ENCODE data around the gene PLAAT2. TPM values are rescaled to one million over a fixed set of nuclear protein-coding genes. Genes with fewer than 3 reads are reported as not detected.

Gene PLAAT2
- total RNA-seq, 1 experiment from 2014 or later = 0.66 TPM

DNA sequence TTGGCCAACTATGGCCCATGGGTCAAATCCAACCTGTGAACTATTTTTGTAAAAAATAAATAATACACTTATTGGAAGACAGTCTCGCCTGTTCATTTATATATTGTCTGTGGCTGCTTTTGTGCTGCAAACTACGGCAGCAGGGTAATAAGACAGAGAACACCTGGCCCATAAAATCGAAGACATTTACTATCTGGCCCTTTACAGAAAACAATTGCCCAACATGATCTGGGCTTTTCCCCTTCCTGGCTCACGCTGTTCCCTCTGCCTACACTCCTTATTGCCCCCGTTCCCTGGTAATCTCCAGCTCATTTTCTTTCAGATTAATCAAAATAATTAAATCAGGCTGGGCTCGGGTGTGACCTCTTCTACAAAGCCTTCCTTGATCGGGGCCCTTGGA is 5.6 kb downstream of the PLAAT2 start:
- DNase-seq (ENCODE audit: low spot score) (no peak), ATAC-seq (no peak)
- Mint-ChIP-seq H3K27ac (0 out of 2 replicates have a peak overlapping the region, but pooled peaks have one; percentile 21), H3K4me3 (no peak overlapping the region), H3K9me3 (no peaks in the 10 kb centered on the region), H3K27me3 (ENCODE audit: low read depth) (peaks cover 6% of the 10 kb centered on the region), H3K36me3 (no peaks in the 10 kb centered on the region), H3K4me1 (peaks cover 40% of the 10 kb centered on the region)
- TF ChIP-seq ESRRA (CRISPR knock-in tag; IDR thresholded peaks at IDR 0.05; ENCODE audit: borderline replicate concordance) (no peak), ZNF219 (CRISPR knock-in tag; IDR thresholded peaks at IDR 0.05; ENCODE audit: borderline replicate concordance) (no peak), GABPB1 (CRISPR knock-in tag; IDR thresholded peaks at IDR 0.05) (no peak), JAZF1 (CRISPR knock-in tag; IDR thresholded peaks at IDR 0.05) (no peak), PRRX2 (CRISPR knock-in tag; IDR thresholded peaks at IDR 0.05) (no peak), ZNF121 (CRISPR knock-in tag; IDR thresholded peaks at IDR 0.05) (no peak), ETV6 (CRISPR knock-in tag; IDR thresholded peaks at IDR 0.05) (no peak), NFATC4 (CRISPR knock-in tag; IDR thresholded peaks at IDR 0.05) (no peak), JUN (CRISPR knock-in tag; IDR thresholded peaks at IDR 0.05) (no peak), GTF2I (CRISPR knock-in tag; conservative IDR thresholded peaks at IDR 0.05) (no peak), ZBTB43 (CRISPR knock-in tag; IDR thresholded peaks at IDR 0.05) (no peak), KAT7 (CRISPR knock-in tag; IDR thresholded peaks at IDR 0.05; ENCODE audit: borderline replicate concordance) (no peak), E2F5 (CRISPR knock-in tag; IDR thresholded peaks at IDR 0.05) (no peak), ZNF317 (CRISPR knock-in tag; IDR thresholded peaks at IDR 0.05; ENCODE audit: borderline replicate concordance, low read depth) (no peak), ZNF423 (CRISPR knock-in tag; IDR thresholded peaks at IDR 0.05) (no peak), RORB (CRISPR knock-in tag; IDR thresholded peaks at IDR 0.05) (no peak), ZNF512 (CRISPR knock-in tag; IDR thresholded peaks at IDR 0.05; ENCODE audit: borderline replicate concordance) (no peak)
- TF ChIP-seq, protein P1, sequence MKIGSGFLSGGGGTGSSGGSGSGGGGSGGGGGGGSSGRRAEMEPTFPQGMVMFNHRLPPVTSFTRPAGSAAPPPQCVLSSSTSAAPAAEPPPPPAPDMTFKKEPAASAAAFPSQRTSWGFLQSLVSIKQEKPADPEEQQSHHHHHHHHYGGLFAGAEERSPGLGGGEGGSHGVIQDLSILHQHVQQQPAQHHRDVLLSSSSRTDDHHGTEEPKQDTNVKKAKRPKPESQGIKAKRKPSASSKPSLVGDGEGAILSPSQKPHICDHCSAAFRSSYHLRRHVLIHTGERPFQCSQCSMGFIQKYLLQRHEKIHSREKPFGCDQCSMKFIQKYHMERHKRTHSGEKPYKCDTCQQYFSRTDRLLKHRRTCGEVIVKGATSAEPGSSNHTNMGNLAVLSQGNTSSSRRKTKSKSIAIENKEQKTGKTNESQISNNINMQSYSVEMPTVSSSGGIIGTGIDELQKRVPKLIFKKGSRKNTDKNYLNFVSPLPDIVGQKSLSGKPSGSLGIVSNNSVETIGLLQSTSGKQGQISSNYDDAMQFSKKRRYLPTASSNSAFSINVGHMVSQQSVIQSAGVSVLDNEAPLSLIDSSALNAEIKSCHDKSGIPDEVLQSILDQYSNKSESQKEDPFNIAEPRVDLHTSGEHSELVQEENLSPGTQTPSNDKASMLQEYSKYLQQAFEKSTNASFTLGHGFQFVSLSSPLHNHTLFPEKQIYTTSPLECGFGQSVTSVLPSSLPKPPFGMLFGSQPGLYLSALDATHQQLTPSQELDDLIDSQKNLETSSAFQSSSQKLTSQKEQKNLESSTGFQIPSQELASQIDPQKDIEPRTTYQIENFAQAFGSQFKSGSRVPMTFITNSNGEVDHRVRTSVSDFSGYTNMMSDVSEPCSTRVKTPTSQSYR (CRISPR knock-in tag; IDR thresholded peaks at IDR 0.05) = no peak
- TF ChIP-seq, protein P2, sequence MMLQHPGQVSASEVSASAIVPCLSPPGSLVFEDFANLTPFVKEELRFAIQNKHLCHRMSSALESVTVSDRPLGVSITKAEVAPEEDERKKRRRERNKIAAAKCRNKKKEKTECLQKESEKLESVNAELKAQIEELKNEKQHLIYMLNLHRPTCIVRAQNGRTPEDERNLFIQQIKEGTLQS (CRISPR knock-in tag; conservative IDR thresholded peaks at IDR 0.05) = no peak
- POLR2A ChIA-PET = interaction anchor here (0.6 kb wide), 1 partner anchor 11 kb away, joined by 3 read pairs; no protein-coding TSS in a partner anchor
- CTCF ChIA-PET = no interaction called here

DNA sequence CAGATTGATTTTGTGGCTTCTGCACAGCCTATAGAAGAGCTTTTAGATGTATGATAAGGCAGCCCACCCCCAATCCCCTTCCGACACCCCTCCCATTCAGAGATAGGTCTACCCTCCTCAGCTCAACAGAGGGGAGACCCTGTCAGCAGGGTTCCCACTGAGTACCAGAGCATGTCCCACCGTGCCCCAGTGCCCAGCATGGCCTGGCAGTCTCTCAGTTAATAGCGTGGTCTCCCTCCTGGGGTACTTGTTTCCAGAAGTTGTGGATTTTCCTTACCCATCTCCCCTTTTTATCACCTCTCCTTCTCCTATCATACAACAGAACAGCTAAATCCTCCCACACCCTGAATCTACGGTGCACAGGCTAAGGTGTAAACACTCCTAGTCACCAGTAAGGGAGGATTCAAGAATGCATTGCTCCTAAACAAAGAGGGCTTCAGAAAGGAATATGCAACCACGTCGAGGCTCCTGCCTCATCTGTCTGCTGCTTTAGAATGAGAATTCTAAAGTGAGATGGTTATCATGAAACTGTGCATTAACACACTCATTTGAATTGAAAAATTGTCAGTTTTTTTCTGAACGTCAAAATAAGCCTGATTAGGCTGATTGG is 6.7 kb downstream of the PLAAT2 start:
- ATAC-seq (no peak; the same call in 1 of the 2 replicates), DNase-seq (ENCODE audit: low spot score) (no peak)
- H3K4me1 Mint-ChIP-seq = peaks cover 42% of the 10 kb centered on the region
- H3K4me3 Mint-ChIP-seq = no peak overlapping the region
- peaks cover 6% of the 10 kb centered on the region for H3K27me3 Mint-ChIP-seq (ENCODE audit: low read depth)
- POLR2A ChIA-PET = interaction anchor here (0.6 kb wide), 1 partner anchor 10 kb away, joined by 3 read pairs; no protein-coding TSS in a partner anchor
- H3K36me3 Mint-ChIP-seq = no peaks in the 10 kb centered on the region
- peaks cover under 1% of the 10 kb centered on the region; the same call in 1 of the 2 replicates for H3K9me3 Mint-ChIP-seq
- 0 out of 2 replicates have a peak overlapping the region, but pooled peaks have one; percentile 18 for H3K27ac Mint-ChIP-seq
- CTCF ChIA-PET = no interaction called here
- TF ChIP-seq, protein P3, sequence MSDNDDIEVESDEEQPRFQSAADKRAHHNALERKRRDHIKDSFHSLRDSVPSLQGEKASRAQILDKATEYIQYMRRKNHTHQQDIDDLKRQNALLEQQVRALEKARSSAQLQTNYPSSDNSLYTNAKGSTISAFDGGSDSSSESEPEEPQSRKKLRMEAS (CRISPR knock-in tag; IDR thresholded peaks at IDR 0.05) = no peak
- TF ChIP-seq ZNF671 (CRISPR knock-in tag; IDR thresholded peaks at IDR 0.05) (no peak), HMGXB4 (CRISPR knock-in tag; IDR thresholded peaks at IDR 0.05) (no peak), GABPB1 (CRISPR knock-in tag; IDR thresholded peaks at IDR 0.05) (no peak), RORB (CRISPR knock-in tag; IDR thresholded peaks at IDR 0.05) (no peak), IRF2 (CRISPR knock-in tag; IDR thresholded peaks at IDR 0.05; ENCODE audit: borderline replicate concordance, low read depth) (no peak), FOXP1 (CRISPR knock-in tag; IDR thresholded peaks at IDR 0.05; ENCODE audit: borderline replicate concordance) (no peak)
- TF ChIP-seq, protein P1 (CRISPR knock-in tag; IDR thresholded peaks at IDR 0.05) = no peak
